Adrenal gland (tissue), 12 donors: Measurements from ENCODE around the gene POGZ. TPM values are rescaled to one million over a fixed set of nuclear protein-coding genes. Genes with fewer than 3 reads are reported as not detected.

Experiments
- DNase-seq, 7 donors: peaks; one replicate each; pipeline ENCODE4 v3.0.0-alpha.2; 2019 to 2020
- H3K27ac ChIP-seq, 5 donors: fragments of 200-600 bp; sonication (generic) in 4 of 5; 1 replicate in 3 of 5; 2 replicates in 2 of 5; pipeline versions ENCODE4 v1.5.1 to v1.8.0; 2016 to 2020; ENCODE audit warnings: mild to moderate bottlenecking in 1 of 5
- H3K27me3 ChIP-seq: fragments of 200-600 bp; 2 replicates; pipeline ENCODE4 v1.8.0; 2021
- H3K36me3 ChIP-seq, 2 donors: fragments of 200-600 bp; replicated peaks in 1 of 2; 1 replicate in 1 of 2; 2 replicates in 1 of 2; pipeline versions ENCODE4 v1.5.1 to v1.8.0; 2018 to 2022
- H3K4me1 ChIP-seq, 2 donors: fragments of 200-600 bp; replicated peaks in 1 of 2; 1 replicate in 1 of 2; 2 replicates in 1 of 2; pipeline versions ENCODE4 v1.5.1 to v1.8.0; 2018 to 2021
- H3K4me3 ChIP-seq, 4 donors: fragments of 200-600 bp; sonication (generic) in 3 of 4; one replicate each; pipeline ENCODE4 v1.5.1; 2016 to 2018
- H3K9me3 ChIP-seq, 3 donors: fragments of 200-600 bp; sonication (generic) in 1 of 3; replicated peaks in 1 of 3; 1 replicate in 2 of 3; 2 replicates in 1 of 3; pipeline versions ENCODE4 v1.5.1 to v1.8.0; 2016 to 2021
- CTCF ChIP-seq, 6 experiments: fragments of 450-650 bp in 4 of 6; fragments of 200-600 bp in 2 of 6; sonication (generic) in 1 of 6; IDR thresholded peaks; 1 replicate in 5 of 6; 2 replicates in 1 of 6; pipeline versions ENCODE4 v1.5.1 to v1.8.0; 2016 to 2021; ENCODE audit warnings: antibody characterized with exemption in 6 of 6, mild to moderate bottlenecking in 2 of 6, moderate library complexity in 1 of 6
- POLR2A ChIP-seq, 2 donors: fragments of 450-650 bp; IDR thresholded peaks; one replicate each; pipeline ENCODE4 v1.6.1; 2017; ENCODE audit warnings: antibody characterized with exemption in 2 of 2, mild to moderate bottlenecking in 2 of 2, moderate library complexity in 1 of 2
- WGBS, 4 donors: extraction: QIAGEN DNeasy Blood & Tissue Kit in 2 of 4; methylation state at CpG; one replicate each; pipeline versions ENCODE4 v1.1.5 to v1.1.7; 2013 to 2017; 5-methylcytosine and 5-hydroxymethylcytosine counted together
- intact Hi-C, 2 donors: fragments of 100-400 bp; cut with DNase I; formaldehyde crosslinking; loops; one replicate each; pipeline versions ENCODE4 v1.14.1 to v1.15.0; 2022 to 2023
- polyA plus RNA-seq, 3 donors: library from polyadenylated mRNA; stranded (reverse); fragments of 200-250 nt in 2 of 3; fragments of 350-450 nt in 1 of 3; fragmentation: Illumina TruSeq in 1 of 3; extraction: RNeasy Lipid Tissue Mini Kit (QIAGEN cat#74804) in 1 of 3; gene quantifications; one replicate each; pipeline ENCODE4 v1.2.3, GENCODE V29; 2013 to 2014
- total RNA-seq, 9 donors: library from RNA; depleted of rRNA in 4 of 9; stranded (reverse); fragments of >200 nt in 4 of 9; fragments of 120-200 nt in 1 of 9; fragmentation: NEBNext Ultra II Directional in 1 of 9; extraction: Animal tissue kit (Norgen Biotek cat#: 25700) in 1 of 9; gene quantifications; one replicate each; pipeline versions ENCODE4 v1.1.0 to v1.2.4, GENCODE V29; 2013 to 2023
- donor health status: healthy with polysubstance abuse.
- donor health status: Bipolar disorder and iron deficiency.
- donor health status: DM: yes; HTN: yes; CAD: no.
- donor health status: DM: no; HTN: no; CAD: no.
- donor health status: DM: no; HTN: no; CAD: no.
- donor health status: DM: yes; HTN: yes; CAD: no.

Gene POGZ
- total and polyA plus RNA-seq, 12 donors = 24.0 to 117 (median 61.9) TPM

- intact Hi-C loops = no loop called here
- Histone ChIP-seq H3K36me3 (no peaks in the 10 kb centered on the region), H3K4me3 (no peak overlapping the region), H3K27me3 (no peaks in the 10 kb centered on the region), H3K4me1 (peaks cover 6 to 12% of the 10 kb centered on the region in 2 donors), H3K27ac (no peak overlapping the region), H3K9me3 (no peaks in the 10 kb centered on the region)
- no peak for DNase-seq
- TF ChIP-seq CTCF (IDR thresholded peaks at IDR 0.05) (no peak), POLR2A (IDR thresholded peaks at IDR 0.05) (no peak)
- 81 to 95% (median 90%) methylated on average over 3 of the region's 3 CpGs for WGBS, 4 donors
Observed at GRCh38 chr1:151493042-151493441, 33.7 kb upstream of the POGZ start.

- TF ChIP-seq CTCF (IDR thresholded peaks at IDR 0.05) = no peak
- Histone ChIP-seq H3K4me3 (no peak overlapping the region), H3K27me3 (no peaks in the 10 kb centered on the region), H3K9me3 (no peaks in the 10 kb centered on the region), H3K36me3 (no peaks in the 10 kb centered on the region), H3K27ac (no peak overlapping the region), H3K4me1 (peaks cover 6 to 12% of the 10 kb centered on the region in 2 donors)
- intact Hi-C loops = no loop called here
- DNase-seq = no peak
- WGBS, 4 donors = 50 to 82% (median 73%) methylated on average over 1 of the region's 1 CpG
Observed at GRCh38 chr1:151492120-151492519, 32.8 kb upstream of the POGZ start.

- TF ChIP-seq POLR2A (IDR thresholded peaks at IDR 0.05) (no peak), CTCF (IDR thresholded peaks at IDR 0.05) (no peak)
- Histone ChIP-seq H3K36me3 (no peaks in the 10 kb centered on the region), H3K4me3 (no peak overlapping the region), H3K27ac (no peak overlapping the region), H3K9me3 (no peaks in the 10 kb centered on the region), H3K27me3 (no peaks in the 10 kb centered on the region), H3K4me1 (peaks cover 6 to 12% of the 10 kb centered on the region in 2 donors)
- intact Hi-C loops = no loop called here
- DNase-seq = no peak
- 78 to 89% (median 89%) methylated on average over 4 to 5 of the region's 5 CpGs for WGBS, 4 donors
Observed at GRCh38 chr1:151491641-151492040, 32.3 kb upstream of the POGZ start.

- intact Hi-C loops = no loop called here
- no peak overlapping the region for H3K27ac ChIP-seq
- 38 to 70% (median 62%) methylated on average over 1 of the region's 1 CpG for WGBS, 4 donors
- H3K4me1 ChIP-seq = no peaks in the 10 kb centered on the region
- DNase-seq = no peak
- no peaks in the 10 kb centered on the region for H3K27me3 ChIP-seq
- H3K9me3 ChIP-seq = peaks cover 0 to 9% (median 0%) of the 10 kb centered on the region in 3 donors
- H3K36me3 ChIP-seq = no peaks in the 10 kb centered on the region
- H3K4me3 ChIP-seq = no peak overlapping the region
- no peak for TF ChIP-seq CTCF (IDR thresholded peaks at IDR 0.05)
- TF ChIP-seq POLR2A (IDR thresholded peaks at IDR 0.05) = no peak
Observed at GRCh38 chr1:151486557-151486956, 27.3 kb upstream of the POGZ start.
